ENCODE measurements around the gene CDK3. TPM values are rescaled to one million over a fixed set of nuclear protein-coding genes. Genes with fewer than 3 reads are reported as not detected.
"Not testable (repeated sequence)": the region's sequence is repeated elsewhere in the genome, so short reads cannot be mapped to it uniquely, and the experiment has no call there.

CDK3 gene
- total and polyA plus RNA-seq, 2 donors (not counting 3 experiments of a cell fraction or from before 2014, with no cell fraction given) = 8.5 to 8.7 TPM

DNA sequence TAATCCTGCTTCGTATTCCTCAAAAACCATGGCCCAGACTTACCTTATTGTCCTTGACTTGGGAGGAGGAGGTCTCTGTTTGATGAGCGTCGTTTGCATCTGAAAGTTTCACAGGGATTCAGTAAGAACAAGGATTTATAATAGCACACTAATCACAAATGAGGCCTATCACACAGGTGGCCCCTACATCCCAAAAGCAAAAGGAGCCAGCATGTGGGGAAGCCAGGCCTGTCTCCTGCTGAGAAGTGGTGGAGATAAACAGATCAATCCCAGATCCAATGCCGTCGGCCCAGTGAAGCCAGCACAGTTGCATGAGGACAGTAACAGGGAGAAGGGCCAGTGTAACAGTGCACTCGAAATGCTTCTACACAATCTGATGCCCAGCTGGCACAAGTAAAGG, 39.7 kb downstream of the CDK3 start:
- Histone ChIP-seq H3K9me1 (replicated peaks; ENCODE audit: control insufficient read depth, extremely low read depth, insufficient read depth, low read length) (no peaks in the 10 kb centered on the region), H3K79me2 (ENCODE audit: control insufficient read depth, insufficient read depth, low read length) (no peaks in the 10 kb centered on the region), H3K27me3 (ENCODE audit: control insufficient read depth in 2 of 2, insufficient read depth in 2 of 2, low read length in 2 of 2) (no peaks in the 10 kb centered on the region), H2AFZ (ENCODE audit: low read depth, low read length) (no peak overlapping the region), H3K9ac (replicated peaks; ENCODE audit: extremely low read depth, insufficient read depth, low read length) (no peak overlapping the region), H3K36me3 (ENCODE audit: control insufficient read depth in 2 of 2, extremely low read depth in 1 of 2, insufficient read depth in 2 of 2, low read length in 2 of 2) (peaks cover 22 to 48% of the 10 kb centered on the region in 2 experiments), H3K4me3 (replicated peaks in 1 of 3; ENCODE audit: insufficient read depth in 1 of 3, low read depth in 1 of 3, low read length in 3 of 3) (no peak overlapping the region), H3K27ac (ENCODE audit: insufficient read depth, low read depth, low read length) (no peak overlapping the region), H4K20me1 (replicated peaks; ENCODE audit: control insufficient read depth, extremely low read depth, insufficient read depth, low read length) (no peaks in the 10 kb centered on the region), H3K4me1 (ENCODE audit: control insufficient read depth, extremely low read depth, insufficient read depth, low read length) (no peaks in the 10 kb centered on the region), H3K4me2 (ENCODE audit: insufficient read depth, low read length) (no peak overlapping the region), H3K9me3 (replicated peaks; ENCODE audit: control insufficient read depth, insufficient read depth, low read length) (no peaks in the 10 kb centered on the region)
- no peak for FAIRE-seq
- no peak for TF ChIP-seq MYC (IDR thresholded peaks at IDR 0.05; ENCODE audit: low read depth, low read length)
- no peak for TF ChIP-seq JUN (IDR thresholded peaks at IDR 0.05; ENCODE audit: borderline replicate concordance, insufficient read depth, insufficient read length, low read depth)
- TF ChIP-seq, protein P1, sequence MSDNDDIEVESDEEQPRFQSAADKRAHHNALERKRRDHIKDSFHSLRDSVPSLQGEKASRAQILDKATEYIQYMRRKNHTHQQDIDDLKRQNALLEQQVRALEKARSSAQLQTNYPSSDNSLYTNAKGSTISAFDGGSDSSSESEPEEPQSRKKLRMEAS (IDR thresholded peaks at IDR 0.05; ENCODE audit: insufficient read depth, insufficient read length) = no peak
- TF ChIP-seq, protein P2, sequence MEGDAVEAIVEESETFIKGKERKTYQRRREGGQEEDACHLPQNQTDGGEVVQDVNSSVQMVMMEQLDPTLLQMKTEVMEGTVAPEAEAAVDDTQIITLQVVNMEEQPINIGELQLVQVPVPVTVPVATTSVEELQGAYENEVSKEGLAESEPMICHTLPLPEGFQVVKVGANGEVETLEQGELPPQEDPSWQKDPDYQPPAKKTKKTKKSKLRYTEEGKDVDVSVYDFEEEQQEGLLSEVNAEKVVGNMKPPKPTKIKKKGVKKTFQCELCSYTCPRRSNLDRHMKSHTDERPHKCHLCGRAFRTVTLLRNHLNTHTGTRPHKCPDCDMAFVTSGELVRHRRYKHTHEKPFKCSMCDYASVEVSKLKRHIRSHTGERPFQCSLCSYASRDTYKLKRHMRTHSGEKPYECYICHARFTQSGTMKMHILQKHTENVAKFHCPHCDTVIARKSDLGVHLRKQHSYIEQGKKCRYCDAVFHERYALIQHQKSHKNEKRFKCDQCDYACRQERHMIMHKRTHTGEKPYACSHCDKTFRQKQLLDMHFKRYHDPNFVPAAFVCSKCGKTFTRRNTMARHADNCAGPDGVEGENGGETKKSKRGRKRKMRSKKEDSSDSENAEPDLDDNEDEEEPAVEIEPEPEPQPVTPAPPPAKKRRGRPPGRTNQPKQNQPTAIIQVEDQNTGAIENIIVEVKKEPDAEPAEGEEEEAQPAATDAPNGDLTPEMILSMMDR (IDR thresholded peaks at IDR 0.05; ENCODE audit: extremely low read depth in 1 of 2, insufficient read depth in 1 of 2, low read depth in 1 of 2, low read length in 2 of 2) = no peak
- no peak for TF ChIP-seq POLR2AphosphoS5 (IDR thresholded peaks at IDR 0.05; ENCODE audit: insufficient read depth, low read depth, low read length)
- TF ChIP-seq POLR2A (IDR thresholded peaks at IDR 0.05; ENCODE audit: low read depth, low read length) = no peak
- TF ChIP-seq EZH2 (IDR thresholded peaks at IDR 0.05; ENCODE audit: borderline replicate concordance, low read depth, low read length, severe bottlenecking) = no peak
- TF ChIP-seq GATA2 (IDR thresholded peaks at IDR 0.05; ENCODE audit: insufficient read depth, insufficient read length, low read depth, low read length) = no peak
- TF ChIP-seq FOS (IDR thresholded peaks at IDR 0.05; ENCODE audit: borderline replicate concordance, insufficient read depth, low read length) = no peak
- DNase-seq (ENCODE audit: low read depth, low spot score) = no peak
- POLR2A ChIA-PET = no interaction called here
- dilution Hi-C loops (cut with MboI; ENCODE audit: extremely low pct_ligation_motif_present, low sequenced_read_pairs) = no loop called here
- intact Hi-C loops (cut with micrococcal nuclease) = no loop called here
- CTCF ChIA-PET = interaction anchor here (1.1 to 3.7 kb wide), 2 partner anchors 8 to 26 kb away, joined by 5 to 19 read pairs; no protein-coding TSS in a partner anchor
- no TSS peak for BruUV-seq (replicated peaks)

- H3K4me3 ChIP-seq (replicated peaks in 1 of 3; ENCODE audit: insufficient read depth in 1 of 3, low read depth in 1 of 3, low read length in 3 of 3); intact Hi-C loops (cut with micrococcal nuclease); H3K4me2 ChIP-seq (ENCODE audit: insufficient read depth, low read length); H4K20me1 ChIP-seq (replicated peaks; ENCODE audit: control insufficient read depth, extremely low read depth, insufficient read depth, low read length); FAIRE-seq; dilution Hi-C loops (cut with MboI; ENCODE audit: extremely low pct_ligation_motif_present, low sequenced_read_pairs); H2AFZ ChIP-seq (ENCODE audit: low read depth, low read length); H3K27me3 ChIP-seq (ENCODE audit: control insufficient read depth in 2 of 2, insufficient read depth in 2 of 2, low read length in 2 of 2); DNase-seq (ENCODE audit: low read depth, low spot score); BruUV-seq (replicated peaks); H3K9me3 ChIP-seq (replicated peaks; ENCODE audit: control insufficient read depth, insufficient read depth, low read length); H3K9me1 ChIP-seq (replicated peaks; ENCODE audit: control insufficient read depth, extremely low read depth, insufficient read depth, low read length); H3K4me1 ChIP-seq (ENCODE audit: control insufficient read depth, extremely low read depth, insufficient read depth, low read length); POLR2A ChIA-PET; H3K9ac ChIP-seq (replicated peaks; ENCODE audit: extremely low read depth, insufficient read depth, low read length); H3K27ac ChIP-seq (ENCODE audit: insufficient read depth, low read depth, low read length); H3K79me2 ChIP-seq (ENCODE audit: control insufficient read depth, insufficient read depth, low read length): not testable (repeated sequence)
- CTCF ChIA-PET = interaction anchor here (0.8 kb wide), 1 partner anchor 16 kb away, joined by 3 read pairs; no protein-coding TSS in a partner anchor
- H3K36me3 ChIP-seq (ENCODE audit: control insufficient read depth in 2 of 2, extremely low read depth in 1 of 2, insufficient read depth in 2 of 2, low read length in 2 of 2) = peaks cover 23 to 57% of the 10 kb centered on the region in 2 experiments
Measured at GRCh38 chr17:76042868-76043267, 42.2 kb downstream of the CDK3 start.

- dilution Hi-C loops (cut with MboI; ENCODE audit: extremely low pct_ligation_motif_present, low sequenced_read_pairs); H3K4me3 ChIP-seq (replicated peaks in 1 of 3; ENCODE audit: insufficient read depth in 1 of 3, low read depth in 1 of 3, low read length in 3 of 3); H3K9me3 ChIP-seq (replicated peaks; ENCODE audit: control insufficient read depth, insufficient read depth, low read length); H3K4me1 ChIP-seq (ENCODE audit: control insufficient read depth, extremely low read depth, insufficient read depth, low read length); H2AFZ ChIP-seq (ENCODE audit: low read depth, low read length); BruUV-seq (replicated peaks); H4K20me1 ChIP-seq (replicated peaks; ENCODE audit: control insufficient read depth, extremely low read depth, insufficient read depth, low read length); H3K27me3 ChIP-seq (ENCODE audit: control insufficient read depth in 2 of 2, insufficient read depth in 2 of 2, low read length in 2 of 2); H3K4me2 ChIP-seq (ENCODE audit: insufficient read depth, low read length); H3K79me2 ChIP-seq (ENCODE audit: control insufficient read depth, insufficient read depth, low read length); intact Hi-C loops (cut with micrococcal nuclease); H3K9ac ChIP-seq (replicated peaks; ENCODE audit: extremely low read depth, insufficient read depth, low read length); H3K9me1 ChIP-seq (replicated peaks; ENCODE audit: control insufficient read depth, extremely low read depth, insufficient read depth, low read length); FAIRE-seq; POLR2A ChIA-PET; H3K27ac ChIP-seq (ENCODE audit: insufficient read depth, low read depth, low read length); CTCF ChIA-PET; DNase-seq (ENCODE audit: low read depth, low spot score): not testable (repeated sequence)
- H3K36me3 ChIP-seq (ENCODE audit: control insufficient read depth in 2 of 2, extremely low read depth in 1 of 2, insufficient read depth in 2 of 2, low read length in 2 of 2) = peaks cover 25 to 64% of the 10 kb centered on the region in 2 experiments
Measured at GRCh38 chr17:76044475-76045007, 43.9 kb downstream of the CDK3 start.
